GM21717 (cell line): ENCODE data around the gene LZTR1.
A peak's percentile ranks its signal among the peaks of the same experiment; 100 is the strongest.

Experiments
- ATAC-seq: cut with Tn5 transposase; IDR thresholded peaks from one replicate; pipeline ENCODE4 v1.9.1; 2021; ENCODE audit warnings: mild to moderate bottlenecking, moderate library complexity; ENCODE audit not compliant: unreplicated experiment

LZTR1 gene

DNA sequence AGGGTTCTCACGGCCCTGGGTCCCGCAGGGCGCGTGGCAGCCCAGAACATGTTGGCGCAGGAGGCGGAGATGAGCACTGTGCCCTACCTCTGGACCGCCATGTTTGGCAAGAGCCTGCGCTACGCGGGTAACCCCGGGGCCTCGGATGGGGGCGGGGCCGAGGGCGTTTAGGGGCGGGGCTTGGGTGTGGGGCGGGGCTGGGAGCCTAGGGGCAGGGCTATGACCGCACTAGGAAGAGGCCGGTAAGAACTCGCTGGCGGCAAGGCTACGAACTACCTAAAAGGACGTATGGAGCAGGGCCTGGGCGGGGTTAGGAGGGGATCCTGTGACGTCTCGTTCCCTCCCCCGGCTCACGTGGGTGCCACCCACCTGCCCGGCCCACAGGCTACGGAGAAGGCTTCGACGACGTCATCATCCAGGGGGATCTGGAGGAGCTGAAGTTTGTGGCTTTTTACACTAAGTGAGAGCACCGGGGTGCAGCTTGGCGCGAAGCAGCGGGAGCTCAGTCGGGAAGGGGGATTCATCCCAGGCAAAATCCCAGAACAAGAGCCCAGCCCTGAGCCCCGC is 2.8 kb upstream of the LZTR1 start:
- no peak for ATAC-seq

DNA sequence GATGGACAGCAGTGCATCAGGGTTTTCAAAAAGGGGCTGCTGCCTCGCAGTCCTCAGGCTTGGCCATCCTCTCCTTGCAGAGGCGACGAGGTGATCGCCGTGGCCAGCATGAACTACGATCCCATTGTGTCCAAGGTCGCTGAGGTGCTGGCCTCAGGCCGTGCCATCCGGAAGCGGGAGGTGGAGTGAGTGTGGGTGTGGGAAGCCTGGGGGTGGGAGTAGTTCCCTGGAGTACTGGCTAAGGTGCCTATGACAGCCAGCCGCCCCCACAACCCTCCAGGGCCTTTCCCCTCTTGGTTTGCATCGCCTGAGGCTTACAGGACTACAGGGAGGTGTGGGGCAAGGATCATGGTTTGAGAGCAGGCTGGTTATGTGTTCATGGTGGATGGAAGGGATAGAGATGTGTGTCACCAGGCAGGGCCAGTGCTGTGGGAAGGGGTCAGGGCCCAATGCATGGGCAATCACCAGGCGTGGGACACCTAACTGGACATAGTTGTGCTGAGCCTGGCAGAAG is 2.1 kb upstream of the LZTR1 start:
- ATAC-seq, result no peak

DNA sequence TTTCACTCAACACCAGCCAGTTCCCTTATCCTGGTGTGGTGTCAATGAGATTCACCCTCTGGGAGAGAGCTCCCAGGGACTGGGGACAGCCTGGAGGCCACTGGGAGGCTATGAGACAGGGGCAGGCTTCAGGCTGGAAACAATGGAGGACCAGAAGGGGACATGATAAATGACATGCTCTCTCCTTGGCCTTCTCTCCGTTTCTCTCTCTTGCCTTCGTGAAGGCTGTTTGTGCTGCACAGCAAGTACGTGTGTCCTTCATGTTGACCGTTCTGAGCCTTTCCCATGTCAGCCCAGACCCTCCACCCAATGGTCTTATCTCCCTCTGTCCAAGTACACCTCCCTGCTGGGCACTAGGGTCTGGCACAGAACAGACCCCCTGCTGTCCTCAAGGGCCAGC is 1.6 kb upstream of the LZTR1 start:
- no peak for ATAC-seq

DNA sequence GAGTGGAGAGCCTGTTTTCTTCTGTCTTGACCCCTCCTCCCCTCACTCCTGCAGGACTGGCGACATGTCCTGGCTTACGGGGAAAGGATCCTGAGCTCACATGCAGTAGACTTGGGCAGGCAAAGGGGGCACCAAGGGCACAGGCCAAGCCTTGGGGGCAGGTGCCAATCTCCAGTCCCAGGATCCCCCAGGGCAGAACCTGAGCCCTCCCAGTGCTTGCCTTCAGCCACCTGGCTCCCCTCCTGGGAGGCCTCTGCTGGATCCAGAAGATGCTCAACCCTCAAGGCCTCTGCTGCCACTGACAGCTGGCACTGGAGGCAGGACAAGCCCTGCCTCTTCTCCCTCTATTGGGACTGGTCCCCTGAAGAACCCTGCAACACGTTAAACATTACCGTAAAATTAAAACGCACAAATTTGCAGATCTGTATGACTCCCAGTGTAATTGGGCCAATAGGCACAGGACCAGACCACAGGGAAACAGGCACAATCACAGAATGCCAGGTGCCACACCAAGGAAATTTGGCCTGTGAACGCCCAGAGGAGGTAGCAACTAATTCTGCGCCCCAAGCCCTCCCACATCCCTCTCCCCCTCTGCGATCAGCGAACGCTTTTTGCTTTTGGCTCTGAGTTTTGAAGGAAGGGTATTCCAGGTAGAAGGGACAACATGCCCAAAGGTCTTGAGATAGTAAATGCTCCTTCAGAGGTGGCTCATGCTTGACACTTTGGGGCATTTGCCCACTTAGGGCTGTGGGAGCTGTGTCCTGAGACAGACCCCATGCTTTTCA is 967 bp upstream of the LZTR1 start:
- ATAC-seq, result no peak

DNA sequence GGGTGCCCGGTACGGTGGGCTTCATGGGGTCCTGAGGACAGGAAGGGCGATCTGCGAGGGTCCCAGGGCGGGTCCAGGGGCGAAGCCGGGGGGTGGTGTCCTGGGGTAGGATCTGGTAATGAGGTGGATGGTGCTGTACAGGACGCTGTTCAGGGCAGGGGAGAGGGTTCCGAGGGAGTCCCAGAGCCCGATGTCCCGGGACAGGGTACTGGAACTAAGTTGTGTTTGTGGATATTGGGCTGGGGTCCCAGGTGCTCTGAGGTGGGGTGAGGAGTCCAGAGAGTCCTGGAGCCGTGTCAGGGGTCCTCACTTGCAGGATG is 426 bp downstream of the LZTR1 start:
- ATAC-seq, result peak; percentile 23

DNA sequence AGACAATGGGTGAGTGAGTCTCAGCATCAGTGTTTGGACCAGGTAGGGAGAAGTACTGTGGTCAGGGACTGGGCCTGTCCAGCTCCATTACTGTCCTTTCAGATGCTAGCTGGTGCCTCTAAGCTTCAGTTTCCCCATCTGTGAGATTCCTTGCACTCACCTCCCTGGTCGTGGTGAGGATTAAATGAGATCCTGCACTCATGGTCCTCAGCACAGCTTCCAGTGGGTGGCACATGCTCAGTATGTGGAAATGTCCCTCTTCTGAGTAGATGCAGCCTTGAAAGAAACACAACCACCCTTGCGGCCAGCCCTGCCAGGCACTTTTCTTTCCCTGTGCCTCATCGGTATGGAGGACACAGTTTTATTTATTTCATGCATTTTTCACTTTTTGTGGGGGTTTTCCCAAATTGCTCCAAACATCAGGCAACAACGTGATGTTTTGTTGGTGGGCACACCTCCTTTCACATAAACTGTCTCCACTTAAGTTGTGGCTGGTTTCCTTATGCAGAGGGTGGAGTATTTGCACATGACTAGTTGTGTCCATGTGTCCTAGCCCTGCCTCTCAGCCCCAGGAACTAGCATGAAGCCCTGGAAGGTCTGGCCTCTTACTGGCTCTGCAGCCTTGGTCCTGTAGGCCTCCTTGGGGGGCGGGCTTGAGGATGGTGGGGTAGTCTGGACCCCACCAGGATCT is 1.1 kb downstream of the LZTR1 start:
- ATAC-seq, result no peak

DNA sequence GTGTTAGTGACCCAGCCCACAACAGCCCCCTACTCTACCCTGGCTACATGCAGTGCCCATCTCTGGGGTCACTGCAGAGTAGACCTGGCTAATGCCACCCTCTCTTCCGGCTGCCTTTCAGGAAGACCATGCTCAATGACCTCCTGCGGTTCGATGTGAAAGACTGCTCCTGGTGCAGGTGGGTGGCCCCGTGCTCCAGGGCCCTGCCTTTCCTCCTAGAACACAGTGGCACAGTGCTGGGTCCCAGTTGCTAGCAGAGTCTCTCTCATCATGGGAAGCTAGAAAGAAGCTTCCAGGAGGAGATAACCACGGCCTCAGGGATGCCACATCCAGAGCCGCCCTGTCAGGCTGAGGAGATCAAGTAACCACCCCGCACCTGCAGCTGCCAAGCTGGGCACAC is 3.6 kb downstream of the LZTR1 start:
- no peak for ATAC-seq

DNA sequence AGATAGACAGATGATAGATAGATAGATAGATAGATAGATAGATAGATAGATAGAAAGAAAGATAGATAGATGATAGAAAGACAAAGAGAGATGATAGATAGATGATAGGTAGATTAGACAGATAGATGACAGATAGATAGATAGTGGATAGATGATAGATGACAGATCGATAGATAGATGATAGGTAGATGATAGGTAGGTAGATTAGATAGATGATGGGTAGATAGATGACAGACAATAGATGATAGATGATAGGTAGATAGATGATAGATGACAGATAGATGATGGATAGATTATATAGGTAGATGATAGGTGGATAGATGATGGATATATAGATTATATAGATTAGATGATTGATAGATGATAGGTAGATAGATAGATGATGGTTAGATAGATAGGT is 4.3 kb downstream of the LZTR1 start:
- no peak for ATAC-seq

DNA sequence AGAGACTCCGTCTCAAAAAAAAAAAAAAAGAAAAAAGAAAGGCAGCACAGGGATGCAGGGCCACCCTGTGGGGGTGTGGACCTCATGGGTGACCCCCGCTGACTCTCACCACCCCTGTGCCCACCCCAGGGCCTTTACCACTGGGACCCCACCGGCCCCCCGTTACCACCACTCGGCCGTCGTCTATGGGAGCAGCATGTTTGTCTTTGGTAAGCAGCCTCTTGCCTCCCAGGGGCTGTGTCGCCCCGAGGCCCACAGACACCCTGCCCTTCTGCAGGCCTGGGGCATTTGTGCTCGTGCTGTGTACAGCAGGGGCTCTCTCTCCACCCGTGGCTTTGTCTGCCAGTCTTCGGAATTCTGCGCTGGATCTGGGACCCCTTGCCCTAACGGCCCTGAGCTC is 5.3 kb downstream of the LZTR1 start:
- no peak for ATAC-seq

DNA sequence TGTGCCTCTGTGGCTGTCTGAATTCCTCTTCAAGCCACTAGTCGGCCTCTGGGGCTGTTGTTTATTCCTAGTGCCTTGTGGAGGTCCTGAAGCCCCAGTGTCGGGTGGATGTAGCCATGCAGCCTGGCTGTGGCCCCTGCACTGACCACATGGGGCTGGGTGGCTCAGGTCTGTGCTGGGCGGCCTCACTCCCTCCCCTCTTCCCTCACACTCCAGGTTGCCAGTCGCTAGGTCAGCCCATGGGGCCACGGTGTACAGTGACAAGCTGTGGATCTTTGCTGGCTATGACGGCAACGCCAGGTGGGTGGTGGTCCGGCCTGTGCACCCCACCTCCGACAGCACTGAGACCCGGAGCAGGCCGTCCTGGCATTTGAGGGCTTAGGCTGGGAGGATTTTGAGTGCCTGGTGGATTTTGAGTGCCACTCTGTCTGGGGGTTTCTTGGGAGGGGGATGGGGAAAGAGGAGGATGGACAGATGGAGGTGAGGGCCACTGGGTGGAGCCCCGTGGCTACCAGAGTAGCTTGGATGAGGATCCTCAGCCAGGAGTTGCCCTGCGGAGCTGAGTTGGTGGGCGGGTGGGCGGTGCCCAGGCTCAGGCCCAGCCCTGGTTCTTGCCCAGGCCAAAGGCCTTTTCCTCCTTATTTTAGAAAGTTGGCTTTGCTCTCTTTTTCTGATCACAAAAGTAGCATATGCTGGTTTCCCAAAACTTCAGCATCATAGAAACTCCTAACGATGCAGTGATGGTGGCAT is 6.7 kb downstream of the LZTR1 start:
- no peak for ATAC-seq

DNA sequence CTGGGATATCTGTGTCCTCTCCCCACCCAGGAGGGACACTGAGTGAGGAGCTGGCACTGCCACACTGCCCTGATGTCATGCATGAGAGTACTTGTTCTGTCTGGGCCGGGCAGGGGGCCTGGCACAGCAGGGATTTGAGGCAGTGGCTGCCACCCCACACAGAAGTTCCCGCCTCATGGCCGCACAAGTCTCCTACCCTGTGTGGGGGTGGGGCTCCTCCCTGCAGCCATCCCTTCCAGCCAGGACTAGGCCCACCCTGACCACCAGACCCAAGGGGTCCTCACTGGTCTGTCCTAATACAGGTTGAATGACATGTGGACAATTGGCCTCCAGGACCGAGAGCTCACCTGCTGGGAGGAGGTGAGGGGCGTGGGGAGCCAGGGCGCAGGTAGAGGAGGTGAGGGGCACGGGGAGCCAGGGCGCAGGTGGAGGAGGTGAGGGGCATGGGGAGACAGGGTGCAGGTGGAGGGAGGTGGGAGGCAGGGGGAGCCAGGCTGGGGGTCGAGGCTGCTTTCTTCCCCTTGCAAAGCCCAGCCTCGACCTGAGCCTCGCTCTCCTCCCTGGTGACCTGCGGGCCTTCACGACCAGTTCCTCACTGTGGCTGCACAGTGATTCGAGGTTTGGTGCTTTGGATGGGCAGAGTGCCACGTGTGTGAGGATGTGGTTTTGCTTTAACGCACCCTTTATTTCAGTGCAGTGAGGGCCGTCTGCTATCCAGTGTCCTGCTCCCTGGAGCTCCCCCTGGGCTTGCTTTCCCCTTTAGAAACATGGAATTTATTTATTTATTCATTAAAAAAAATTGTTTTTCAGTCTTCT is 7.4 kb downstream of the LZTR1 start:
- ATAC-seq, result no peak

DNA sequence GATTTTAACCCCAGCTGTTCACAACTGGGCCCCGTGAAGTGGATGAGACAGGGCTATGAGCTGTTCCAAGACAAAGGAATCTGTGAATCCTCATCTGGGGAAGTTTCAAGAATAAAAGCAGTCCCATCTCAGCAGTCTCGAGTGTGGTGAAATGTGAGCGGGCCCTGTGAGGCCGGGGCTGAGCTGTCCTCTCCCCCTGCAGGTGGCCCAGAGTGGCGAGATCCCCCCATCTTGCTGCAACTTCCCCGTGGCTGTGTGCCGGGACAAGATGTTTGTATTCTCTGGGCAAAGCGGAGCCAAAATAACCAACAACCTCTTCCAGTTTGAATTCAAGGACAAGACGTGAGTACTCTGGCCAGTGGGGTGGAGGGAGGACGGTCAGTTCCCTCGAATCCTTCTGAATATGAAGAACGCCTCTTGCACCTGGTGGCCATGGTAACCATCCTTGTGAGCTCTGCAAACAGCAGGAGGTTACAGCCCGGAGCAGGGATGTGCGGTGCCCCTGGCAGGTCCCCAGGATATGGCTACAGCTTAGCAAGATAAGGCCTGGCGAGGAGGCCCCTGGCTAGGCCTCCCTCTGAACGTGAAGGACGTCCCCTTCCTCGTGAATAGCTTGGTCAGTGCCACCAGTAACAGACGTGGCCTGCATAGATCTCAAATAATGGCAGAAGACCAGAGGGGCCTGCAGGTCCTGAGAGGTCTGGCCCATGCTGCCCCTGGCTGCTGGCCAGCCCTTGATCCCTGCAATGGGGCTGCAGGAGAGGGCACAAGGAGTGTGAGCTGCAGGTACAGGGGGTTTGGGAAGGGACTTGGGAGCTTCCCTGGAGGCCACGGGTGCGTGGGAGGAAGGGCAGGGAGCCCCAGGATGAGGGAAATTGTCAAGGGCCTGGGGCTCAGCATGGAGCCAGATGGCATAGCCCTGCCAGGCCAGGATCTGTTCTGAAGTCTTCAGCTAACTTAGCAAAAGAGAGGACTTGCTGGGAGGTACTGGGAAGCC is 8.4 kb downstream of the LZTR1 start:
- ATAC-seq, result no peak

DNA sequence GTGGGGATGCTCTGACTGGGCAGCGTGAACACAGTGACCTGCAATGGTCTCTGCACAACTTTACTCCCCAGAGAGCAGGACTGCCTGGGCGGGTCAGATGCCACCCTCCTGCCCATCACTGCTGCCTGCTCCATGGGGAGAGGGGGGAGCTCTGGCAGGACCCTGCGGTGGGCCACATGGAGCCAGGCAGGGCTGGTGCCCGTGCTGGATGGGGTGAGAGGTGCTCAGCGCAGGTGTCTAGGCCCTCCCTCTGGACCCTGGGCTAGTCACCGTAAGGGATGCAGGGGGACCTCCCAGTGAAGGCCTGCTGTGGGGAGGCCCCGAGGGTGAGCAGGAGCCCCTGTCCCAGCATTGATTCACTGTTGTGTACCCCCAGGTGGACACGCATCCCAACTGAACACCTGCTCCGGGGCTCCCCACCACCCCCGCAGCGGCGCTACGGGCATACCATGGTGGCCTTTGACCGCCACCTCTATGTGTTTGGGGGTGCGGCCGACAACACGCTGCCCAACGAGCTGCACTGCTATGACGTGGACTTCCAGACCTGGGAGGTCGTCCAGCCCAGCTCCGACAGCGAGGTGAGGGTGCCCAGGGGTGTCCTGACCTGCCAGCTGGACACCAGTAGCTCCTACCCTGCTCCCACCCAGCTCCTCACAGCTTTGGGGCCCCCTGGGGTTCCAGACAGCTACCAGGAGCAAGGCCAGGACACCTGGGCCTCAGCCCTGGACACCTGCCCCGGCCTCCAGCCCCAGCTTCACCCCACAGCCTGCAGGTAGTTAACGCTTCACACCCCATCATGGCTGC is 9.4 kb downstream of the LZTR1 start:
- no peak for ATAC-seq

DNA sequence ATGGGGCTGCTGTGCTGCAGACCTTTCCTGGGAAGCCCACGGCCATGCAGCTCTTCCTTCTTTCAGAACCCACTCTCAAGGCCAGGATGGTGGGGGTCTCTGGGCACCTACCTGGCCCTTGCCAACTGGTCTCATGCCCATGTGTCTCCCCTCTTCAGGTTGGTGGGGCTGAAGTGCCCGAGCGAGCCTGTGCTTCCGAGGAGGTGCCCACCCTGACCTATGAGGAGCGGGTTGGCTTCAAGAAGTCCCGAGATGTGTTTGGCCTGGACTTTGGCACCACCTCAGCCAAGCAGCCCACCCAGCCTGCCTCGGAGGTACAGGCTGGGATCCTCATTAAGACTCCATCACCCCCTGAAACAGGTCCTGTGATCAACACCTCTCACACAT is 10.0 kb downstream of the LZTR1 start:
- no peak for ATAC-seq

DNA sequence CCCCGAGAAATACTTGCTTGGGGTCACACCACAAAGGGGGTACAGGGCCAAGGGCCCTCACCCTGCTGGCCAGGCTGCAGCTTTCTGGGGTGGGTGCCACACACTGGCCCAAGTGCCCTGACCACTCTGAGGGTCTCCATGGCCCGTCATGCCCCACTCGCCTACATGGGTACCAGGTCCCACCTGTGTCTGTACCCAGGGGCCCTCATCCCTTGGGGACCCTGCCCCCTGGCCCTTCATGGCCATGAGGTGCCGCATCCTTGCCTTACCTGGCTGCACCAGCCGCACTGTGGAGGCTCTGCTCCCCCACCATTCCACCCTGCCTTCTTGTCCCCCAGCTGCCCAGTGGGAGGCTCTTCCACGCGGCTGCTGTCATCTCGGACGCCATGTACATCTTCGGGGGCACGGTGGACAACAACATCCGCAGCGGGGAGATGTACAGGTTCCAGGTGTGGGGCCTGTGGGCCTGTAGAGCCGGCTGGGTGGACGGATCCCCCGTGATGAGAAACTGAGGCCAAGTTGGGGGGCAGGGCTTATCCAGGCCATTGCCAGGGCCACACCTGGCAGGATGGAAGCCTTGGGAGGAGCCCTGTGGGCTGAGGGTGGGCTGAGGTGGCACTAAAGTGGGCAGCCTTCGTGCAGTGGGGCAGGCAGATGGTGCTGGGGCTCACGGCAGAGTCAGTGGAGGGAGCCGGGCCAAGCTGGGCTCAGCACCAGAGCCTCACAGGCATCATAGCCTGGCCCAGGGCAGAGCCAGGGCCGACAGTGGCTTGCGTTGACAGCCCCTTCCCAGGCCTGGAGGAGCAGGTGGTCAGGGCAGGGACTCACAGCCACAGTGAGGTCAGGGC is 10.6 kb downstream of the LZTR1 start:
- ATAC-seq, result no peak

DNA sequence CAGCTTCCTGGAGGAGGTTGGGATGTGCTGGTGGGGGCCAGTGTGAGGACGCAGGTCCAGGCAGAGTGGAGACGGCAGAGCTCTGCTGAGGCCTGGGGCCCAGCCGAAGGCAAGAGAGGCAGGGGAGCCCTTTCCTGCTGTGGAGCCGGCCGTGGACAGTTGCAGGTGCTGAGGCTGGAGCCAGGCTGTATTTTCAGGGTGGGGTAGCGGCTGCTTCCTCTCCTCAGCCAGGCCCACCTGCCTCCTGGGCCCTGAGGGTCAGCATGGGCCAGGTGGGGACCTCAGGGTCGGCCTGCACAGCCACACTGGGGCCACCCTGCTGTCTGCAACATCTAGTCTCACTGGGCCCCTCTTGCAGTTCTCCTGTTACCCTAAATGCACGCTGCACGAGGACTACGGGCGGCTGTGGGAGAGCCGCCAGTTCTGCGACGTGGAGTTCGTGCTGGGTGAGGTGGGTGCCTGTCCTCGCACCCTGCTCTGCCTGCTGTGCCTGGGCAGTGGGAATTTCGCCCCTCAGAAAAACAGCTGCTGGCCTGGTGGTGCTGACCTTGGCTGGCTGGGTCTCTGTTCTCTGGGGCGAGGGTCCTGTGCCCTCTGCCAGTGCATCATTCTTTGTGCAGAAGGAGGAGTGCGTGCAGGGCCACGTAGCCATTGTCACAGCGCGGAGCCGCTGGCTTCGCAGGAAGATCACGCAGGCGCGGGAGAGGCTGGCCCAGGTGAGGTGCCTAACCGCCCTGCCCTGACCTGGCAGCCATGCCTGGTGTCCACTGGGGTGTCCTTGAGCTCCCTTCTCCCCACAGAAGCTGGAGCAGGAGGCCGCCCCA is 11.4 kb downstream of the LZTR1 start:
- no peak for ATAC-seq
